GM18519 (cell line): ENCODE measurements around the gene SYT17.

Source experiments
- ATAC-seq: cut with Tn5 transposase; IDR thresholded peaks from one replicate; pipeline ENCODE4 v1.9.1; 2021; ENCODE audit warnings: mild to moderate bottlenecking, moderate library complexity; ENCODE audit not compliant: unreplicated experiment, low FRiP score

The SYT17 gene

DNA sequence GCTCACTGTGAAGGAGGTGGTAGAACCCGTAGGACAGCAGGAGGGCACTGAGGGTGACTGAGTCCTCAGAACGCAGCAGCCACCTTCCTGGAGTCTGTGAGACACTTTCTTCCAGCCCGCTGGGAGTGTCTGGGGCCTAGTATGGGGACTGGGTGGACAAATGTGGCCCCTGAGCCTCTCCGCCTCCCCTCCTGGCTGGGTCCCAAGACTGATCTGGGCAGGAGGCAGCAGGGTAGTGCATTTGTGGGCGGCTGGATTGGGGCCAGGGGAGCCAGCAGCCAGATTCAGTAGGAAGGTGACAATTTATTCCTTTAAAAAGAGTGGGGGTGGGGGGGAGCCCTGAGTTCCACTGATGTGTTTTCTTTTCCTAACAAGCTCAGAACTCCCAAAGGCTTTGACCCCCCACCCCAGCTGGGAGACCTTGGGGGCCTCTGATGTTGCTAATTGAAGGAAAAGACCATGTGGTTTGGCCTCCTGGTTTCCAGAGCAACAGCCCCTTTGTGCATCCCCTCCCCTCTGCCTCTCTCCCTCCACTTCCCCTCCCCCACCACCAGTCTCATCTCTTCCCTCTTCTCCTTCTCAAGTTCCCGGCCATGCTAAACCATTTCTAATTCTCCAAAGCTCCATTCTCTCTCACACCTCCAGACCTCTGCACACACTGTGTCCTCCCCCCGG lies 121.9 kb downstream of the SYT17 start:
- ATAC-seq: no peak

GRCh38 chr16:19290860-19291259 lies 122.8 kb downstream of the SYT17 start:
- no peak for ATAC-seq

DNA sequence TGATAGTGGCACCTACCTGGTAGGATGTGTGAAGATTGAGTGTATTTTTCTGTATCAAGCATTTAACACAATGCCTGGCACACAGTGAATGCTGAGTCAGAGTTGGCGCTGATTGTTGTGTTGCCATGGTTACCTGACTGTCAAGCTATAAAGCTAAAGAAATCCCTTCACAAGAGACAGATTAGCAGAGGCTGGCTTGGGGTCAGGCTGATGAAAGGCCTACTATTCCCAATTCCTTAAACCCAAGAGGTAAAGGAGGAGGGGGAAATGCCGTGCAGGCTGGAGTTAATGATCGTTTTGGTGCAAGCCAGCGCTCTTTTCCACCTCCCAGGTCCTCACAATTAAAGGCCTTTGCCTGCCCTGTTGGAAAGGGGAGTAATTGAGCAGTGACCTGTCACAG lies 123.4 kb downstream of the SYT17 start:
- no peak for ATAC-seq

- no peak for ATAC-seq
Observed at GRCh38 chr16:19292186-19292585, 124.1 kb downstream of the SYT17 start.

GRCh38 chr16:19294156-19294649 lies 126.2 kb downstream of the SYT17 start:
- ATAC-seq: peak; percentile 57

DNA sequence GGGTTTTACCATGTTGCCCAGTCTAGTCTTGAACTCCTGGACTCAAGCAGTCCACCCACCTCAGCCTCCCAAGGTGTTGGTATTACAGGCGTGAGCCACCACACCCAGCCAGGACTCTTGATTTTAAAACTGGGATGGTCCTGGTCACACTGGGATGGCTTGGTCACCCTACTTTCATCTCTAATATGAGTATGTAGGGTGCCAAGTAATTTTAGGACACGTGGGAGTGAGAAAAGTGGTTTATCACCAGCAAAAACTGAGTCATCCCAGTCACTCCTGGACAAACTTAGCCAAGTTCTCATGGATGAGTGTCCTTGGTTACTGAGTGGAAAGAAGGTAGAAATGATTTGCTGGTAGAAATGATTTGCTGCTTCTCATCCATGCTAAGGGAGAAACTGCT lies 127.4 kb downstream of the SYT17 start:
- no peak for ATAC-seq

GRCh38 chr16:19297454-19297853 lies 129.4 kb downstream of the SYT17 start:
- no peak for ATAC-seq

DNA sequence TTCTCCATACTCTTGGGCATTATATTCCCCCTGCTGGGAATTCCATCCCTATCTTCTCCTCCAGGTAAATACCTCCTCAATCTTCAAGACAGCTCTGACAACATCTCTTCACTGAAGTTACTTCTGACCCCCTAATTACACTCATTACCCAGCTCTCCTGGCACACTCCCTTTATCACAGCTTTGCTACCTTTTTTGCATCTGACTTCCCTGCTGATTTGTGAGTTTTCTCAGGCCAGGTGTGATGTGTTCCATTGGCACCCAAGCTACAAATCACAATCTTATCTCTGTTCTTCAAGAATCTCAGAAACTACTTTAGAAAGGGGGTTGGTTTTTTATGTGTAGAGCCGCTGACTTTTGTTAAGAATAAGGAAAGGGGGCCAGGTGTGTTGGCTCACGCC lies 131.5 kb downstream of the SYT17 start:
- no peak for ATAC-seq

- no peak for ATAC-seq
Observed at GRCh38 chr16:19301931-19302330, 133.9 kb downstream of the SYT17 start.

DNA sequence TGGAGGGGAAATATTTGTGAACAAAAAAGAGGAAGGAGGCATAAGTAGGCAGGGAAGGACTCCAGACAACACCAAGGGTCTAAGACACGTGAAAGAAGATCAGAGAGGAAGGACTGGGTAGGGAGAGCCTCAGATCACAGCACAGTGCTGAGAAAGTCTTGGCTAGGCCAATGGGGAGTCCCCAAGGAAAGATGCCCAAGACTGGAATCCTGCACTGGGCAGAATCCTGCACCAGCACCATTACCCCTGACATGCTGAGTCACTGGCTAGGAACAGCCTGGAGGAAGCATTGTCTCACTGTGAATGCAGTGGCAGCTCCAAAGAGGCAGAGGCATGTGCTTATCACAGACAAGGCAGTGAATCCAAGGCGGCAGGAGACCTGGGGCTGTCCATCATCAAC lies 136.7 kb downstream of the SYT17 start:
- no peak for ATAC-seq

- no peak for ATAC-seq
Observed at GRCh38 chr16:19305443-19305842, 137.4 kb downstream of the SYT17 start.

- no peak for ATAC-seq
Observed at GRCh38 chr16:19307587-19308241, 139.7 kb downstream of the SYT17 start.

GRCh38 chr16:19308392-19308791 lies 140.4 kb downstream of the SYT17 start:
- no peak for ATAC-seq

GRCh38 chr16:19309178-19309577 lies 141.1 kb downstream of the SYT17 start:
- no peak for ATAC-seq

DNA sequence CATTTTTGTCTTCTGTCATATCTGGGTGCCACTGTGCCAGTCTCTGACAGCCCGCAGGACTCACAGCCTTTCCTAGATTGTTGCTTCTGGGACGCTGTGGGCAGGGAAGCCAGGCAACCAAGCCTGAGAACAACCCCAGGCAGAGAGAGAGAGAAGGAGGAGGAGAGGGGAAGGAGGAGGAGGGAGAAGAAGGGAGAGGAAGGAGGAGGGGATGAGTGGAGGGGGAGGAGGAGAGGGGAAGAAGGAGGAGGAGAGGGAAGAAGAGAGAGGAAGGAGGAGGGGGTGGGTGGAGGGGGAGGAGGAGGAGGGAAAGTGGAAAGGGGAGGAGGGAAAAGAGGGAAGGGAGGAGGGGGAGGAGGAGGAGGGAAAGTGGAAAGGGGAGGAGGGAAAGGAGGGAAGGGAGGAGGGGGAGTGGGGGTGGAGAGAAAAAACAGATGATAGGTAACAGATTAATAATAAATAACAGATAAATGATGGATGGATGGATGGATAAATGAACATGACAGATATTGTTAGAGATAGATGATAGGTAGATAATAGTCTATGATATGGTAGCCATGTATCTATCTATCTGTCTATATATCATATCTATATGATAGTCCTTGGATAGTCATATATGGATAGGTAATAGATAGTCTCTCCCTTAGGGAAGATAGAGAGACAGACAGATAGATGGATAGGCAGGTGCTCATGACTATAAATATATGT lies 146.8 kb downstream of the SYT17 start:
- ATAC-seq: no peak

- ATAC-seq: no peak
Observed at GRCh38 chr16:19315889-19316433, 147.9 kb downstream of the SYT17 start.

DNA sequence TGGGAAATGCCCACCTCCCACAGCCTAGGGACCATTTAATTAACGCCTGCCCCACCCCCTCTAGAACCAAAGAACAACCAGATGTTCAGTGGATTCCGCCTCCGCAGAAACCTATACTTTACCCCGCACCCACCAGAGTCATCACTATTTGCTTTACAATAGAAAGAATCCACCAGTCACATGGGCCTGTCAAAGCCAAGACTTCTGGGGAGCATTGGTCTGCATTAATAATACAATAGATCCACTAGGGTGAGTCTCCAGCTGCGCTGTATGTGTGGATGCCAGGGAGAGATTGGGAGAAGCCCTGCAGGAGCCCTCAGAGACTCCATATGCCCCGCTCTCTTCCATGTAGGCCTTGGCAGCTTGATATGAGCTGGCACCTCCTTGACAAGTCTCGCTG lies 148.8 kb downstream of the SYT17 start:
- no peak for ATAC-seq
